DMS79 (cell line): Measurements from ENCODE around the gene FTCD.

Experiments used
- DNase-seq: peaks from one replicate; lab custom pipeline; 2025; lab: John Stamatoyannopoulos, UW

Gene FTCD

GRCh38 chr21:46154155-46154954, 1.0 kb downstream of the FTCD start:
- DNase-seq: no peak

GRCh38 chr21:46153247-46154154, 1.9 kb downstream of the FTCD start:
- DNase-seq: no peak

- no peak for DNase-seq
Measured at GRCh38 chr21:46152927-46153246, 2.5 kb downstream of the FTCD start.

DNA sequence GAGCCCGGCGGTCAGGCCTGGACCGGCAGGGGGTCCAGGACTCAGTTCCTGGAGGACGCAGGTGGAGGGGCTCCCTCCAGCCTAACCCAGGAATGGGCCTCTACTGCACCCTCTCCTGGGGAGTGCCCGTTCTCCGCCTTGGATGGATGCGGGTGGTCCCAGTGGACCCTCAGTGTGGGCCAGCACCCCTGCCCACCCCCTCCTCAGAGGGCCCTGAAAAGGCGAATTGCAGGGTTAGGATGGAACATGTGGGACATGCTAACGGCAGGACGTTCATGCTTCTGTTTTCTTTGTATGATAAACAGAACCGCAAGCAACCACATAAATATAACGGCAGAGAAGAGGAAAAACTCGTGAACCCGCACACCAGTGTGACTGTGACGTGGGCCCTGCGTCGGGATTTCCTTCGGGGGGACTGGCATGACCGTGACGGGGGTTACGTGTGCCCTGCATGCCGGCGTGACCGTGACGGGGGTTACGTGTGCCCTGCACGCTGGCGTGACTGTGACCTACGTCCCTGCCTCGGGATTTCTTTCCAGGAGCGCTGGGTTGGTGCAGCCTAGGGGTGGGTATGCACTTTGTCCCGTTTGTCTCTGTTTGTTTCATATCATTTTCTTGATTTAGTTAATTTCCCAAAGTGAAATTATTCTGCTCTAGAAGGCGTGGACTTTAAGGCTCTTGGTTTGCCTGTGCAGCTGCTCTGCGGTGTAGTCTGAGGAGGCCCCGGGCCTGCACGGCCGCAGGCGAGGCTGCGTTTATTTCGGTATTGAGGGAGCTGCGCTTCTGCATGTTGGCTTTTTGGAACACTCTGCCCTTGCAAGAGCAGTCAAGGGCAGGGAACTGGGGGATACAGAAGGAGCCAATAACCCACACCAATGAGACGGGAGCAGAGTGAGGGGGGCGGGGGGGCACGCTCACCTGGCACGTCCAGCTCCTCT, 3.1 kb downstream of the FTCD start:
- no peak for DNase-seq

DNA sequence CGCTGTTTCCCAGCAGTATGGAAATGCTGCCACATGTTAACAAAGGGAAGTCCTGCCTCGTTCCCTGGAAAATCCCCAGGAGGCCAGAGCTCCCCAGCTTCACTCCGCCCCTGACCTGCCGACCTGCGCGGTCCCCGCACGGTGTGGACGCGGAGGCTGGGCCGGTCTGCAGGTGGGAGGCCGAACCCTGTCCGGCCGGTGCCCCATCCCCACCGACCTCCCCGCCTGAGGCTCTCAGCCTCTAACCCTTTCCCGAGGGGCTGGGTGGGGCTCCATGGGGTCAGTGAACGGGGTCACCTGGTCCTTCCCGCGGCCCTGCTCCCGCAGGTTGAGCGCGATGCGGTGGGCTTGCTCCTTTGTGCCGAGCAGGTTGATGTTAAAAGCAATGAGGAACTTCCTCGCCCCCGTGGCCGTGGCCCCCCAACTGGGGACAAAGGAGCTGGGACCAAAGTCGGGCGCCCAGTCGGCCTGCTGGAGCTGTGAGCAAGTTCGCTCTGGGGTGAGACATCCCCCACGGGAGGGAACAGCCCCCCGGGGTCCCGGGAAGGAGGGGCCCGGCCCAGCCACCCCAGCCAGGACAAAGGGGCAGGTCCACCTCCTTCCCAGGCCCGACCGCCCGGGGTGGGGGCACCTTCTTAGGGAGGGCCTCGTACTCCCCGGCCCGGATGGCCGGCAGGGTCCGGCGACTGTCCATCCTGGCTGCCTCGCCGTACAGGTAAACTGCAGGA, 4.0 kb downstream of the FTCD start:
- no peak for DNase-seq

DNA sequence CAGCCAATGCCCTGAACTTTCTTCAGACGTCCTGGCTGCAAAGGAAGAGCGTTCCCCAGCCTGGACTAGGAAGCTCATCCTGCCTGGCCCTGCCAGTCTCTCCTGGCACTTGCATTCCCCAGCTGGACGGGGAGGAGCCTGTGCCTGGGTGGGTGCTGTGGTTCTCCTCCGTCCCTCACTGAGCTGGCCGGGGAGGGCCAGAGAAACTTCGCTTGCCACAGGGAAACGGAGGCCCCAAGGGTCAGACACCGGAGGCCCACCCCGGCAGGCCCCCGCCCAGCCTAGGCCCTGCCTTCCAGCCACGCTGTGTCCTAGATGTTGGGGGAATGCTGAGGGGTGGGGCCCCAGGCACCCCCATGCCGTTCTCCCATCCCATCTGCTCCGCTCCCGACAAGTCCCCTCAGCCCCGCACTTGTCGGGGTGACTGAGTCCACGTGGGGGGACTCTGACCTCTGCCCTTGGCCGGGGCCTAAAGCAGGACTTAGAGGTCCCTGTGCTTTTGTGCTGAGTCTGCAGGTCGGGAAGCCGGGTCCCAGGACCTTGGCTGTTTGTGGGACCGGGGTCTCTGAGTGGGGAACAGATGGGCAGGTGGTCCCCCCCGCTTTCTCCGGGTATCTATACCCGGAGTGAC, 4.8 kb downstream of the FTCD start:
- no peak for DNase-seq

DNA sequence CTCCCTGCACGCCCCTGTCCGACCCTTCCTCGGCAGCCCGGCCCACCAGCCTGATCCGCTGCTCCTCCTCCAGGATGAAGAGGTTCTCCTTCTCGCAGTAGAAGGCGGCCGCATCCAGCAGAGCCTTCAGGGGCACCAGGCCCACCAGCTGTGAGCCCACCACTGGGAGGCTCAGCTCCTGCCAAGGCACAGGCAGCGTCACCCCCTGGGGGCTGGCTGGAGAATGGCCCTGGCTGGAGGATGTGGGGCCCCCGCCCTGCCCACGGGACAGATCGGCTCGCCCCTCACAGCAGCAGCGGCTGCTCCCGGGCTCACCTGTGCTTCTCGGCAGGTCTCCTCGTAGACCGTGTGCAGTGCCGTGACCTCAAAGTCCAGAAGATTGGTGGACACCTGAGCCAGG, 5.3 kb downstream of the FTCD start:
- no peak for DNase-seq

- DNase-seq: no peak
Measured at GRCh38 chr21:46149205-46149901, 6.0 kb downstream of the FTCD start.

DNA sequence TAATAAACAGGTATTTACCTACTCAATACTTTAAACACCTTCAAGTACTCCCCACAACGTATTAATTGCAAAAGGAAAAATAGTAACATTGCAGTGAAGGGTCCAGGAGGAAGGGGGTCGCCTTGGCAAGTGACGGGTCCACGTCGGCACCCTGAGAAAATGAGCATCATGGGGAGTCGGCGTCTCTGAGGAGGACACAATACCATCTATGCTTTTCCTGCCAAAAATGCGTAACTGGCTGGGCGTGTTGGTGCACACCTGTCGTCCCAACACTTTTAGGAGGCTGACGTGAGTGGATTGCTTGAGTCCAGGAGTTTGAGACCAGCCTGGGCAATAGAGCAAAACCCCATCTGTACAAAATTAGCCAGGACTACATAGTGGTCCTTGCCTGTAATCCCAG, 7.3 kb downstream of the FTCD start:
- no peak for DNase-seq

GRCh38 chr21:46147429-46147828, 8.0 kb downstream of the FTCD start:
- peak; percentile 17 for DNase-seq

GRCh38 chr21:46146856-46147255, 8.5 kb downstream of the FTCD start:
- no peak for DNase-seq

DNA sequence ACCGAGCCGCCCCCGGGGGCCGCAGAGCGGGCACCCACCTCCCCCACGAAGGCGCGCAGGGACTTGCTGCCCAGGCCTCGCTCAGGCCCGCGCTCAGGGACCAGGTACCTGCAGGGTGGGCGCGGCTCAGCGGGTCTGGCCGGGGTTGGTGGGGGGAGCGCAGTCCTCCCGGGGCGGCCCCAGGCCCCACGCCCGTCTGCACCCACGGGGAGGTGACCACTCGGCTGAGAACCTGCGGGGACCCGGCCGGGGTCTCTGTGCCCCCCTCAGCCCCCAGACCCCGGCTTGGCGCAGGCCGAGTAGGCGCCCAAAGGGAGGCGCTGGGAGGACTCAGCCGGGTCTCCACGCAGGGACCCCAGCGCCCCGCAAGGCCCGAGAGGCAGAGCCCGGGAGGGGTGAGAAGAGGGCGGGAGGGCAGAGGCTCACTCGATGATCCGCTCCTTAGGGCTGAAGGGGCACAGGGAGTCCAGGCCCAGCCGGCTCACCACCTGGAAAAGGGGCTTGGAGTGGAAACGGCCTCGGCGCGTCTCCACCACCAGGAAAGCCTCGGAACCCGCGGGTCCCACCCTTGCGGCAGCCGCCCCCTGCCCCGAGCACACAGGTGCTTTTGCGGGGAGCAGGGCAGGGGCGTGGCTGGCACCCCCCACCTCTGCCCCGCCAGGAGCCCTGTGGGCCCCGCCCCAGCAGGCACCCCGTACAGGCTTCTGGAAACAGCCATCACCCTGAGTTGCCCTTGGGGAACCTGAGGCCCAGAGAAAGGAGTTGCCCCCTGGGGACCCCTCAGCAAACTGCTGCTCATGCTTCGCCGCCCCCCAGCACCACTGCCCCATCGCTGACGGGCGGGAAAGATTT, 9.3 kb downstream of the FTCD start:
- no peak for DNase-seq

GRCh38 chr21:46145159-46145839, 10.1 kb downstream of the FTCD start:
- DNase-seq: no peak

DNA sequence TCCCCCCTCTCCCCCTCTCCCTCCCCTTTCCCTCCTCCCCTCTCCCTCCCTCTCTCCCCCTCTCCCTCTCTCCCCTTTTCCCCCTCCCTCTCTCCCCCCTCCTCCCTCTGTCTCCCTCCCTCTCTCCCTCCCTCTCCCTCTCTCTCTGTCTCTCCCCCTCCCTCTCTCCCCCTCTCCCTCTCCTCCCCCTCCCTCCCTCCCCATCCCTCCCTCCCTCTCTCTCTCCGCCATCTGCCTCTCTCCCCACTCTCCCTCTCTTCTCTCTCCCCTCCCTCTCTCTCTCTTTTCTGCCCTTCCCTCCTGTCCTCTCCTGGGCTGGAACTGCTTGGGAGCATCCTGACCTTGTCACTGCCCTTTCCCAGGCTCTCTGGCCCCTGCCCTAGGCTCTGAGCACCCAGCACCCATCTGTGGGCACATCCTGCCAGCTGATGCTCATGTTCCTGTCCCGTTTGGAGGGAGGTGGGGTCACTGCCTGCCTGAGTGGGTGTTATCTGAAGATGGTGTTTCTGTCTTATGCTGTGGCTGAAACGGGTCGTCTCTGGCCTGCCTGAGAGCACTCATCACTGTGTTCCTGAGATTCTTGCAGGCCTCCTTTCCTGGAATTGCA, 10.8 kb downstream of the FTCD start:
- no peak for DNase-seq

DNA sequence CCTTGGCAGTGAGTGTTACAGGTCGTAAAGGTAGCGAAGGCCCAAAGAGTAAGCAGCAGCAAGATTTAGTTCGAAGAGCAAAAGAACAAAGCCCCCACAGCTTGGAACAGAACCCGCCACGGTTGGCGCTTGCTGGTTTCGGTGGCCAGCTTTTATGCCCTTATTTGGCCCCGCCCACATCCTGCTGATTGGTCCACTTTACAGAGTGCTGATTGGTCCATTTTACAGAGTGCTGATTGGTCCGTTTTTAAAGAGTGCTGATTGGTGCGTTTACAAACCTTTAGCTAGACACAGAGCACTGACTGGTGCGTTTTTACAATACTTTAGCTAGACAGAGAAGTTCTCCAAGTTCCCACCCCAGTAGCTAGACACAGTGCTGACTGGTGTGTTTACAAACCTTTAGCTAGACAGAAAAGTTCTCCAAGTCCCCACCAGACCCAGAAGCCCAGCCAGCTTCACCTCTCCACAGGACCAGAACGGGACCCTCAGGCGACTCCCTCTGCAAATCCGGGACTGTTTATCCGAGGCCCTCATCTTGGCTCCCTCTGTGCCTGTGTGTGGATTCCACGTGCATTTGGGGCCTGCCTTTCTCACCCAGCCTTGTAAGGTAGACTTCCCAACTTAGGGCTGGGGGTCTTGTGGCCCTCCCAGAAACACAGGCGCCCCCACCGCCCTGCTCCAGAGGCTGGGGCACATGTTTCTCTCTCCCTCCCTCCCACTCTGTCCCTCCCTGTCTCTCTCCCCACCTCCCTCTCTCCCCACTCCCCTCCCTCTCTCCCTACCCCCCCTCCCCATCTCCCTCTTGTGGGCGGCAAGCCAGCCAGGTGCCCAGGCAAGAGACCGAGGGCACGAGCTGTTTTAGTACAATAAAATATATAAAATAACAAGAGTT, 12.6 kb downstream of the FTCD start:
- DNase-seq: no peak

- no peak for DNase-seq
Measured at GRCh38 chr21:46141767-46142581, 13.4 kb downstream of the FTCD start.
